HS-27A (cell line): ENCODE results near the gene LSG1.

ENCODE experiments used
- DNase-seq: peaks from one replicate; pipeline ENCODE4 v3.0.0-alpha.2; 2012; ENCODE audit warnings: low read depth, missing footprints

The LSG1 gene

DNA sequence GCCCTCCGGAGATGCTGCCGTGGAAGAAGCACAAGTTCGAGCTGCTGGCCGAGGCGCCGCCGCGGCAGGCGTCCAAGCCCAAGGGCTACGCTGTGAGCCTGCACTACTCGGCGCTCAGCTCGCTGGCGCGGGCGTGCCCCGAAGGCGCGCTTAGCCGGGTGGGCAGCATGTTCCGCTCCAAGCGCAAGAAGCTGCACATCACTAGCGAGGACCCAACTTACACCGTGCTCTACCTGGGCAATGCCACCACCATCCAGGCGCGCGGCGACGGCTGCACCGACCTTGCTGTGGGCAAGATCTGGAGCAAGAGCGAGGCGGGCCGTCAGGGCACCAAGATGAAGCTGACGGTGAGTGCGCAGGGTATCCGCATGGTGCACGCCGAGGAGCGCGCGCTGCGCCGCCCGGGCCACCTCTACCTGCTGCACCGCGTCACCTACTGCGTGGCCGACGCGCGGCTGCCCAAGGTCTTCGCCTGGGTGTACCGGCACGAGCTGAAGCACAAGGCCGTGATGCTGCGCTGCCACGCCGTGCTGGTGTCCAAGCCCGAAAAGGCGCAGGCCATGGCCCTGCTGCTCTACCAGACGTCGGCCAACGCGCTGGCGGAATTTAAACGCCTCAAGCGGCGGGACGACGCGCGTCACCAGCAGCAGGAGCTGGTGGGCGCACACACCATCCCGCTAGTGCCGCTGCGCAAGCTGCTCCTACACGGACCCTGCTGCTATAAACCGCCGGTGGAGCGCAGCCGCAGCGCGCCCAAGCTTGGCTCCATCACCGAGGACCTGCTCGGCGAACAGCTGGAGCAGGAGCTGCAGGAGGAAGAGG, 15.0 kb upstream of the LSG1 start:
- no peak for DNase-seq

DNA sequence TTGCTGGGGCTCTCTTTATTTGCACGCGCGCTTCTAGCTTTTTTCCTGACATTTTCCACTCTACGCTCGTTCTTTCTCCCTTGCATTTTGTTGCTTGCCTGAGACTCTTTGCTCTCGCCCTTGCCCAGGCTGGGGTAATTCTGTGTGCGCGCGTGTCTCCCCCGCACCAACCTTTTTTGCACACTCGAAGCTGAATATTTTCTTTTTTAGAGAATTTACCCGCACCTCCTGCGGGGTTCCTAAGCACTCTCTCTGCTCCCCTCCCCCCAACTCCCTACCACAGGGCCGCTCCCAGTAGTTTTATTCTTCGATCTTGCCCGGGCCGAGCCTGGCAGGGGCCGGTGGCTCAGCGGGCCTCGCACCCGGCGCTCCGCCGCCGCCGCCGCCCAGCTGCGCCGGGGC, 14.4 kb upstream of the LSG1 start:
- DNase-seq, result no peak

DNA sequence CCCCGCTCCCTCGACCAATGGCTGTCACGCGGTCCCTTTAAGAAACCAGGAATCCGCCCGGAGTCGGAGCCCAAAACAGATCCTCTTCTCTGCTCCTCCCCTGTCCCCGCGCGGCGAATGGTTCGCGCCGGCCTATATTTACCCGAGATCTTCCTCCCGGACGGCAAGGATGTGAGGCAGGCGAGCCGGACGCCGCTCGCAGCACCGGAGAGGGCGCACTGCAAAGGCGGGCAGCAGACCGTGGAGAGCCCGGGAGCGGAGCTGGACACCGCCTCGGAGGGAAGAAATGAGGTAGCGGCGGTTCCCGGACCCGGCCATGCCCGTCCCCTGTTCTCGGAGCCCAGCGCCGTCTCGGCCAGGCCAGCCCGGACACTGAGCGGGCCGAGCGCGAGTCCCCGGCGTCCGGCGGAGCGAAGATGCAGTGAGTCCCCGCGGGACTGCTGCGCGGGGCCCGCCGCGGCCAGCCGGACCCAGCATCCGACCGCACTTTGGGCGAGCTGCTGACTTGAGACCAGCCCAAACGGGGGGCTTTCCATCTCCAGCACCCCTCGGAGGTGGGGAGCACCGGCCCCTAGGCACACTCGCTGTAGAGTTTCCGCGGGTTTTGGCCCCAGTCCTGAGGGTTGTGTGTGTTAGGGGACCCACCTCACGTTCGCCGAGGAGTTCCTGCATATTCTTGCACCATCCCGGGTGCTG, 13.9 kb upstream of the LSG1 start, which contains the start of gene FAM43A:
TSS of gene FAM43A (plus strand) at position 166 of the 696 bp plus-strand sequence. CDS start 944 bp downstream, outside the sequence.
- DNase-seq, result peak; percentile 45

DNA sequence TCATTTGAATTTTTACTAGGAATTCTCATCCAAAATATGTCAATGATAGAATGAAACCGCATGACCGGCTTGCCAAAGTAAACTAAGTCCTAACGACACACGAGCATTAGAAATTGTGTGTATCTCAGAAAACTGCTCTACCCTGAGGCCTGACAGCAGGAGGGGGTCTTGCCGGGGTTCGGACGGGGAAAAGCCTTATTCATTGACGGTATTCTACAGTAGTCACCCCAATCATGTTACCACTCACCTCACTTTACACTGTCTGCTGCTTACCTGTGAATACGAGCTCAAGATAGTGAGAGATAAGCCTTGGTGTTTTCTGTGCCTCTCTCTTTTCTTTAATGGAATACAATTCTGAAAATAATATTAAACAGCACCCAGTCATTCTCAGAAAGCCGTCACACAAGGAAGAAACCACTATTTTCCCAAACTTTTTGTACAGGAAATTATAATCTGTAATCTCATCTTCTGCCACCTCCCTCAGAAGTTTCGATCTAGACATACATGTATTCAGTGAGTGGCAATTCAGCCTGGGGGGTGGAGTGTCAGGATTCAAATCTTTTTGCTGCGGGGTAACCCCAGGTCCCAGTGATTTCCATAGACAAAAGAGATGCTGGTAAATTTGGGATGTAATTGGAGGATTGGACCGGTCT, 13.2 kb upstream of the LSG1 start:
- DNase-seq, result no peak

DNA sequence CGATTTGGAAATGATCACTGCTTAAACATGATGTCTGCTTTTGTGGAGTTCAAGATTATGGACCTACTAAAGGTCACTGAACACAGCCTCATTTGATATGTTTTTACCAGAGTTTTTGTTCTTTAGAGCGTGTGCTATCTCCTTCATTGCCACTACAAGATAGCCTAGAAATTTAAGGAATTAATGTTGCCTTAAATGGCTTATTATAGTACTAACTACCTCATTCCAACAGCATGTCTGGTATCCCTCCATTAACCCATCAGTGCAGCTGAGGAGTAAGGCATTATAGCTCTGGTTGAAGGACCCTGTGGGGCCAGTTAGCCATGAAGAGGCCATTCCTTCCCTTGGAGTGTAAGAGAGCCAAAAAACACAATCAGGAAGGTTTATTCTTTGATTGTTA, 11.4 kb upstream of the LSG1 start:
- no peak for DNase-seq

DNA sequence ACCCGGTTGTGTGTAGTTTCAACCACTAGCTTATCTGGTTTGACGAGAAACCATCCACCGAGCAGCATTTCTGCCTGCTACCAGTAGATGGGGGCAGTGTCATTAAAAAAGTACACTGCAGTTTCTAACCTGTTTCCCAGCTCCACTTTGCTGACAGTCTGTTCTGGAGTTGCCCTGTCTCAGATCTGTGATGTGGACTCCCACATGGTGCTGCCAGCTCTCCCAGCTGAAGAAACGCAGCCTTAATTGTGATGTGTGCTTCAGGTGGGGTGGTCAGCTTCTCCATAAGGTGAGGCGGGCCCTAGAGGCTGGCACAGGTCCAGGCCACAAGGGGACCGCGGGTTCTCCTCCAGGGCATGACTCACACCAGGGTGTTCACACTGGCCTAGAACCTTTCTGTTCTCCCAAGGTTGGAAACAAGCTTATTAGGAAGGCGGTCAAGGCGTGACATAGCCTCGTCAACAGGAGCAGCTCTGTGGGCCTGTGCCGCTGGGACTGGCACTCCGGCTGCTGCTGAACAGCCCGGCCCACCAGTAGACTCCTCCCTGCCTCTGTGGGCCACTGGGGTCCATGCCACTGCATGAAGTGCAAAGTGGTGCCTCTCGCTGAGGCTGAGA, 10.8 kb upstream of the LSG1 start:
- peak; percentile 55 for DNase-seq

DNA sequence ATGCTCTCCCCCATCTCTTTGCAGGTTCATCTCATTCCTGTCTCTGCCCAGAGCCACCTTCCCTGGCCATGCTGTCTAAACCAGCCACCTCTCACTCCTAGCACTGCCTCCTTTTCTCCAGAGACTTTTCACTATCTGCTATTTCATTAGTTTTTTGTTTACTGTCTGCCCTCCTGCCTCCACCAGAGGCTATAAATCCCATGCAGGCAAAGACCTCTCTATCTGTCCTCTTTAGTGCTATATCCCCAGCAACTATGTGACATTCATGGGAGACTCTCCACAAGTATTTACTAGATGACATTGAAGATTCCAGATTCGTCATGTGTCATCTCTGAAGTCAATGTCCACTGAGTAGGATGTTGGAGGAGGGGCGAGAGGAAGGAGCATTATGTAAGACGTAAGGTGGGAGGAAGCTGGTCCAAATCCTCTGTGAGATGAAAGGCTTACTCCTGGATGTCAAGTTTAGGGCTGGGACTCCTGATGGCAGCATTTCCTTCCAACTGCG, 10.2 kb upstream of the LSG1 start:
- DNase-seq, result no peak

DNA sequence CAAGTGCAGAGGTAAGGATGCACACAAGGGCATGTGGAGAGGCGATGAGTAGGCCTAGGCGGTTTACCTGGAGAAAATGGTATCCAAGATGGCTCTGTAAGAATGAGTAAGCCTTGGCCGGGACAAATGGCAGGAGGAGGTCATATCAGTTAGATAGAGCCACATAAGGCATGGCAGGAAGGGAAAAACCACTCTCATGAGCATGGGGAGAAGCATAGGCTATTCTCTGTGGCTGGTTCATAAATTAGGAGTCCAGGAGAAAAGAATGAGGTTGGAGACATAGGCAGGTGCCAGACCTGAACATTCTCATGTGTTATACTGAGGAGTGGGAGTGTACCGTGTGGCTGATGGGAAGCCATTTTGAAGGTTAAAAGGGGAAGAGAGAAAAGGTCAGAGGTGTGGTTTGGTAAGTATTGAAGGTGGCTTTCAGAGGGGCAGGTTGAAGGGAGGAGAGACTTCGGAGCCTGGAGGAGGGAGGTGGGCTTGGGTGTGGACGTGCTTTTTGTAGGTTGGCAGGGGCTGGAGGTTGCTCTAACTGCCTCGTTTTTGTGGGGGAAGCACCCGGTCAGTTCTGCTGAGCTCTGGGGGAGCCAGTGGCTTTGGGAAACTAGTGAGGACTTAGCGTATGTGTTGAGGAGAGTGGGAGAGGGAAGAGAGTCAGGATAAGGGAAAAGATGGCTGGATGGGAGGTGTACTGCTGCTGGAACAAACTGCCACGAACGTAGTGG, 9.1 kb upstream of the LSG1 start:
- no peak for DNase-seq

DNA sequence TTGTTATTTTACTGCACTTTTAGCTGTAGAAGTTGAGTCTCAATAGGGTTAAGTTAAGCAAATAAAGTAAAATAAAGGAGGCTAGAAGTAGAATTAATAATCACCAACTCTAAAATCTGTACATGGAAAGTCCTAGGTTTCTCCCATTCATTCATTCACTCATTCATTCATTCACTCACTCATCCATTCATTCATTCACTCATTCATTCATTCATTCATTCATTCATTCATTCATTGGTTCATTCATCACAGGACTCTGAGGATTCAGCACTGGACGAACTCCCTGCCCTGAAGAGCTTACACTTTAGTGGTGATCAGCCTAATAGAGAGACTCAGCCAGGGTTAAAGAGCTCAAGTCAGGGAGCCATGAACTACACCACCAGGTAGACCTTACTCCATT, 4.5 kb upstream of the LSG1 start:
- DNase-seq, result no peak

DNA sequence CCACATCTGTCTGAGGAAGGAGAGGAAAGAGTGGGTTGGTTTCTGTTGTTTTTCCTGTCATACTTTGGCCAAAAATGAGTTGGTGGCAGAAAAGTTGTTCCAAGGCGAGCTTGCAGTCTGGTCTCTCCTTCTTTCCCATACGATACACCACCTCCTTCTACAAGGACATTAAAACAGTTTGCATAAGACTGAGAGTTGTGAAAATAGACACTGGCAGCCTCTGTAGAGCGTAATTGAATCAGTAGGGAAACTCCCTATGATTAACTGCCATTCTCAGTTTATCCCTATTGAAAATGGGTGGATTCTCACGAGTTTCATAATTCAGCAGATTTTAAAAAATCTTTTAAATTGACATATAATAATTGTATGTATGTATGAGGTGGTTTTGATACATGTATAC, 3.7 kb upstream of the LSG1 start:
- DNase-seq, result no peak

DNA sequence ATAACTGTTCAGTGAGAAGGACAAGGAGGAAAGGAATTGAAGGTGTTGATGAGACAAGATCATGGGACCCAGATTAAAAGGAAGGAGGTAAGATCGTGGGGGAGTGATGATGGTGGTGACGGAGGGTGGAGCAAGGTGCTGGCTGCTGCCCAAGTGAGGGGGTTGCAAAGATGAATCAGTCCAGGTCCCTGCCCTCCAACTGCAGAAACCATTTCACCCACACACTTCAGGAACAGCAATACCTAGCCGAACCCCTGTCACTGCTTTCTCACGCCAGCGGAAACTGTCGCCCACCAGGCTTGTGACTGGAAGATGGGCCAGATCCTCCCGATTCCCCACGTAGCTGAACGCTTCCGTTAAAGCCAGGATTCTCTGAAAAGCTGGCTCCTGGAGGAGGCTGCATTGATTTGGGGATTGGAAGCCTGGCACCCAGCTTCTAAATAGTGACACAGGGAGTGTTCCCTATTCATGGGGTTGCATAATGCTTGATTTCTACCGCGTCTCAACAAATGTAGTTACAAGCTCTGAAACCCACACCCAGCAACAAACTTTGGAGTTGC, 3.2 kb upstream of the LSG1 start:
- DNase-seq, result no peak

DNA sequence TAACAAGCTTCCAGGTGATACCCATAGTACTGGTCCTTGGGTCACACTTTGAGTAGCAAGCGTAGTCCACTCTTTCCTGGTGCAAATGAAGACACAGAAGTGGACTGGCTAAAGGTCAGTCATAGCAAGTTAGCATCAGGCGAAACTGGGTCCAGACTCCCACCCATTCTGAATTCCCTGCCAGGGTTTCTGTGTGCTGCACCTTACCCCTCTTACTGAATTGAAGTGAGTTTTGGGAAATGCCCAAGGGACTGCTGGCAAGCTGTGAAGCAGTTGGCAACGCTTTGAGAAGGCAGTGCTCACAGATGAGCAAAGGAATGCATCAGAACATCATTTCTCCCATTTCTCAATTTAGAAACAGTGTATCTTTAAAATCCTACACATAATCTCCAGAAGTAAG, 1.8 kb upstream of the LSG1 start:
- DNase-seq, result no peak

DNA sequence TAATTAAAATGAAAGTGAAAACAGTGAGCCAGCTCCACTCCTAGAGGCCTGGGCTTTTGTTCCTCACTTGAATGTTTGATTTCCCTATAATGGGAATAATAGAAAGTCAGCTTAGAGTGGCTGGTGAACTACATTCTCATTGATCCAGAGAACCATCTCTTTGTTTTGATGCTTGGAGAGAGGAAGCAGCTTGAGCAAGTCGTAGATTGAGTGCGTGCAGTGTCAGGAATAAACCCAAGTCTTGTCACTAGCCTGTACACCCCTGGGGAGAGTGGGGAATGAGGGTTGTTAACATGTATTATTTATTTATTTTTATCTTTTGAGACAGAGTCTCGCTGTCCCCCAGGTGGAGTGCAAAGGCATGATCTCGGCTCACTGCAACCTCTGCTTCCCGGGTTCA, 885 bp upstream of the LSG1 start:
- DNase-seq, result no peak

DNA sequence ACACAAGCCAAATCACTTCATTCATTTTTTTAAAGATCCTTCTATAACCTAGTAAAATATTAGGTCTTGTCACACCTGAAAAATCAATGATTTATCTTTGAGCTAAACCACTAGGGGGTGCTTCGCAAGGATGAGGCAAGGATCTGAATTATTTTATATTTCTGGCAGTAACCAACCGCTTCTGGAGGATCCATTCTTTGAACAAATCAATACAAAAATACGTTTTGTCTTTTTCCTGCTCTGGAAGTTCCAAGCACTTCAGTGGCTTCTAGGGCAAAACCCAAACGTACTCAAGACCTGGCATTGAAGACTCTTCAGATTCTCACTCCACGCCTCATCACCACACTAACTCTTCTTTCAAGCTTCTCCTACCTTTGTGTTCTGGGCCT, 486 bp downstream of the LSG1 start:
- DNase-seq, result peak; percentile 14

DNA sequence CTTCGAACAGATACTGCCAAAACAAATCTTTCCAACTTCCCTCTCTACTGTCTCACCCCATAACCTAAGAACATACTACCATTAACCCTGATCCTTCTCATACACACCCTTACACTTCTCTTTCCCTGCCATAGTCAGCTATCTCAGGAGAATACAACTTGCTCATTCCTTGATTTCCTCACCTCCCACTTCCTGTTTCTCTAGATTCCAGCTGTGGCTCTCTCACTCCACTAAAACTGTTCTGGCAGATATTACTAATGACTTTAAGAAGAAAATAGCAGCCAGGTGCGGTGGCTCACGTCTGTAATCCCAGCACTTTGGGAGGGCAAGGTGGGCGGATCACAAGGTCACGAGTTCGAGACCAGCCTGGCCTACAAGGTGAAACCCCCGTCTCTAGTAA, 4.6 kb downstream of the LSG1 start:
- DNase-seq, result no peak

DNA sequence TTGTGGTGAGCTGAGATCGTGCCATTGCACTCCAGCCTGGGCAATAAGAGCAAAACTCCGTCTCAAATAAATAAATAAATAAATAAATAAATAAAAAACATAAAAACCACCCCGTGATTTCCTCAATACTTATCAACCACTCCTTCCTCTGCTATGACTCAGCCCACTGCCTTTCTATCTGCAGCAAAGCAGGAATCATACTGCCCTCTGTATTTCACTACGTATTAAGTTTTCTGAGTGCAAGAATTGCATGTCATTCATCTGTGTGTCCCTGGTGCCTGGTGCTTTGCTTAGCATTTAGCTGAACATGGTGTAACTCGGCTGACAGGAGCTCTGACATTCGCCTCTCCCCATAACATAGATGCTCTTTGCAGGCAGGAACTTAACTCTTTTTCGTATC, 7.1 kb downstream of the LSG1 start:
- no peak for DNase-seq

DNA sequence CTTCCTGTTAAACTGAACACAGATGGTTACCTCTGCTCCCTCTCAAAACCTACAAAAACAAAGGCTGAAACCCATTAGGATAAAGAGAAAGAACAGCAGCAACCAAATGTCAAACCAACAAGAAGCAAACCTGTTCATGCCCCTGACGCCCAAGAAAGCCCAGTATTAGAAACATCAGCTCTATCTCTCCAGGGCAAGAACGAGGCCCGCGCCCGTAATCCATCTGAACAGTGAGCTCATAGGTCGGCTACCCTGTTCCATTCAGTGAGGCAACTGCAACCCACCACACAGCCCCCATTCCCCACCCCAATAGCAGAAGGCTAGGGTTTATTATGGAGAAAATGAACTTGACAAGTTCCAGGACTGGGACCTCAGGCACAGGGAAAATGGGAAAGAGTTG, 10.0 kb downstream of the LSG1 start:
- DNase-seq, result no peak

DNA sequence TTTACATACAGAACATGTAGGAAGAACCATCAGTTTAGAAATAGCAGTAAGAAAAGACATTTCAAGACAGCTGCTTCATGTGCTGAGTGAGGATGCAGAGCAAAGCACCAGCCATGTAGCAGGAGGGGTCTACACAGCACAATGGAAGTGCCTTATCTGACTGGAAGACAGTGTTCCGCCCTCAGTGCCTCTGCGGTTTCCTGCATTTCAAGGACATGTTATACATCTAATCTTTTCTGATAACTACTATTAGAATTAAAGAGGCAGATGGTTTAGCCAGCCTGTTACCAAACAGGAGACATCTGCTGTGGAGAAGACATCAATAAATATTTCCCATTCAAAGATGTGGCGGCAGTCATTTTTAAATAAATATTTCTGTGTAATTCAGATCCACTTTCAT, 10.6 kb downstream of the LSG1 start:
- DNase-seq, result no peak

DNA sequence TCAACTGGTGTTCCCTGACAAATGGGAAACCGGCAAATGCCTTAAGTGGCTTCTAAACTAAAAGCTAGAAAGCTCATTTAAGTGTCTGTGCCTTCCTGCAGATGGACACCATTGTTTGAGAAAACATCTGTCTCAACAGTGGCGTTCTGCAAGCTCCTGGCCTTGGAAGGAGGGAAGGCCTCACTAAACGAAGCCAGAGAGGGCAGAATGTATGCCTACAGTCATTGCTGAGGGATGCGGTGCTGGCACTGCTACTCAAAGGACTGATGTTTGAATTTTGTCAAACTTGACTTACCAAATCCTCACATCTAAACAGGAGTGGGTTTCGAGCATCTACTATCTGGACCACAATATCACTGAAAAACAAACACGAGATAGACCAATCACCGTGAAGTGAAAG, 12.2 kb downstream of the LSG1 start:
- no peak for DNase-seq

DNA sequence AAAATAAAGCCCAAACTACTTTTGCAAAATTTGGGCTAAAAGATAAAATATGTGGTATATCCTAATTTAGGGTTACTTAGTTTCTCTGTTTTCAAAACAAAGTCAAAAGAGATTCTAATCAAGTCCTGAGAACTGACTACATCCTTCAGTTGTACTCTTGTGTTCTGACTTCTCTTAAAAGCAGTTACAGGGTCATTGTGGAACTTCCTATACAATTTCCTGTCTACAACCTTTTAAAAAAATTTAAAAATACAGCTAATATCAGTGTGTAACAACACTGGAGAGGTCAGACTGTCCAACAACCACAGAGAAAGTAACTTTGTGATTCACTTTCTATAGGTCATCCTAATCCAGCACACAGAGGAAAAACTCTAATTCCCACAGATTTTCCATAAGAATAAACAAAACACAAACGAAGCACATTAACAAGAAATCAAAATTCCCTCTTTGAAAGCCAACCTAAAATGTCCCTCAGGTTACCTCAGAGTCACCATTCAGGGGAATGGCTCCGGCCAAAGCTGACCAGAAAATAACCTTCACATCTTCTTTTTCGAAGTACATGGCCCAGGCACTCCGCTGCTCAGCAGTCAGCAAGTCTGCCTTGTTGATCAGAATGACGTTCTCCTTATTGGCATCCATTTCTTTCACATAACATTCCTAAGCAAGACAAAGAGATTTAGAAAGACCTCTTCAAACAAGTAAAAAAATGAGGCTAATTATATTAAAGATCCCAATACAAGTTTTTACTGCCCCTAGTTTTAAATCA, 13.3 kb downstream of the LSG1 start:
- no peak for DNase-seq

DNA sequence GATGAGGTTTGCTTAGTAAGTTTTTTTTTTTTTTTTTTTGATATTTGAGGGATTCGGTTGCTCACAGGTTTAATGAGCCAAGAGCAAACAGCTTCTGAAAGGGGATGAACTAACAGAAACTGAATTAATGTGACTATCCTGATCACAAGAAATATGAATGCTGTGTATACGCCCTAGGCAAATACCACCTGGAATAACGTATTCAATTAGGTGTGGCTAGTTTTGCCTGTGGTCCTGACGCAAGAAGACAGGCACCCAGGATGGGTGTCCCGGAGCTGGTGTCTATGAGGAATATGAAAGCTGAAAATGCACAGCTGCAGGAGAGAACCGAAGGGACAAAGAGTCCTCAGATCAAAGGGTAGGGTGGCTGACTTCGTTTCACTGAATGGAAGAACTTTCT, 14.6 kb downstream of the LSG1 start:
- no peak for DNase-seq
